Adrenal gland (tissue), 19 donors: ENCODE results near the gene GORAB. TPM values are rescaled to one million over a fixed set of nuclear protein-coding genes. Genes with fewer than 3 reads are reported as not detected.

Experiments used
- DNase-seq, 7 donors: peaks; one replicate each; pipeline ENCODE4 v3.0.0-alpha.2; 2019 to 2020
- H3K27ac ChIP-seq, 5 donors: fragments of 200-600 bp; sonication (generic) in 4 of 5; 1 replicate in 3 of 5; 2 replicates in 2 of 5; pipeline versions ENCODE4 v1.5.1 to v1.8.0; 2016 to 2020; ENCODE audit warnings: mild to moderate bottlenecking in 1 of 5
- H3K27me3 ChIP-seq: fragments of 200-600 bp; 2 replicates; pipeline ENCODE4 v1.8.0; 2021
- H3K36me3 ChIP-seq, 2 donors: fragments of 200-600 bp; replicated peaks in 1 of 2; 1 replicate in 1 of 2; 2 replicates in 1 of 2; pipeline versions ENCODE4 v1.5.1 to v1.8.0; 2018 to 2022
- H3K4me1 ChIP-seq, 2 donors: fragments of 200-600 bp; replicated peaks in 1 of 2; 1 replicate in 1 of 2; 2 replicates in 1 of 2; pipeline versions ENCODE4 v1.5.1 to v1.8.0; 2018 to 2021
- H3K4me3 ChIP-seq, 4 donors: fragments of 200-600 bp; sonication (generic) in 3 of 4; one replicate each; pipeline ENCODE4 v1.5.1; 2016 to 2018
- H3K9me3 ChIP-seq, 3 donors: fragments of 200-600 bp; sonication (generic) in 1 of 3; replicated peaks in 1 of 3; 1 replicate in 2 of 3; 2 replicates in 1 of 3; pipeline versions ENCODE4 v1.5.1 to v1.8.0; 2016 to 2021
- CTCF ChIP-seq, 6 experiments: fragments of 450-650 bp in 4 of 6; fragments of 200-600 bp in 2 of 6; sonication (generic) in 1 of 6; IDR thresholded peaks; 1 replicate in 5 of 6; 2 replicates in 1 of 6; pipeline versions ENCODE4 v1.5.1 to v1.8.0; 2016 to 2021; ENCODE audit warnings: antibody characterized with exemption in 6 of 6, mild to moderate bottlenecking in 2 of 6, moderate library complexity in 1 of 6
- POLR2A ChIP-seq, 2 donors: fragments of 450-650 bp; IDR thresholded peaks; one replicate each; pipeline ENCODE4 v1.6.1; 2017; ENCODE audit warnings: antibody characterized with exemption in 2 of 2, mild to moderate bottlenecking in 2 of 2, moderate library complexity in 1 of 2
- WGBS, 4 donors: extraction: QIAGEN DNeasy Blood & Tissue Kit in 2 of 4; methylation state at CpG; one replicate each; pipeline versions ENCODE4 v1.1.5 to v1.1.7; 2013 to 2017; 5-methylcytosine and 5-hydroxymethylcytosine counted together
- intact Hi-C, 2 donors: fragments of 100-400 bp; cut with DNase I; formaldehyde crosslinking; loops; one replicate each; pipeline versions ENCODE4 v1.14.1 to v1.15.0; 2022 to 2023
- long read RNA-seq, 10 donors: library from polyadenylated mRNA in 3 of 10; unstranded in 2 of 10; stranded (forward) in 1 of 10; transcript quantifications; one replicate each; pipeline ENCODE4 v2.0.0 and lab custom pipeline, GENCODE V29; 2021 to 2026
- polyA plus RNA-seq, 3 donors: library from polyadenylated mRNA; stranded (reverse); fragments of 200-250 nt in 2 of 3; fragments of 350-450 nt in 1 of 3; fragmentation: Illumina TruSeq in 1 of 3; extraction: RNeasy Lipid Tissue Mini Kit (QIAGEN cat#74804) in 1 of 3; gene quantifications; one replicate each; pipeline ENCODE4 v1.2.3, GENCODE V29; 2013 to 2014
- total RNA-seq, 9 donors: library from RNA; depleted of rRNA in 4 of 9; stranded (reverse); fragments of >200 nt in 4 of 9; fragments of 120-200 nt in 1 of 9; fragmentation: NEBNext Ultra II Directional in 1 of 9; extraction: Animal tissue kit (Norgen Biotek cat#: 25700) in 1 of 9; gene quantifications; one replicate each; pipeline versions ENCODE4 v1.1.0 to v1.2.4, GENCODE V29; 2013 to 2023
- donor health status: healthy with polysubstance abuse.
- donor health status: Bipolar disorder and iron deficiency.
- donor health status: DM: yes; HTN: yes; CAD: no.
- donor health status: DM: no; HTN: no; CAD: no.
- donor health status: DM: no; HTN: no; CAD: no.
- donor health status: DM: yes; HTN: yes; CAD: no.

The GORAB gene
- total RNA-seq, result 10 to 100 TPM in 7 of 9 donors, 1 to 10 TPM in 2; 9.1 to 25.9 (median 15.7) TPM
- polyA plus RNA-seq, result 10 to 100 TPM; 11.0 to 20.6 (median 16.1) TPM
- long read RNA-seq, donor 1, partial matches to known transcripts, result 0 of 2 reads
- long read RNA-seq, donor 1, other reads (novel, unspliced or antisense), result 0 of 2 reads
- long read RNA-seq, donor 2, partial matches to known transcripts, result 0 of 3 reads
- long read RNA-seq, donor 2, other reads (novel, unspliced or antisense), result 0 of 3 reads
- long read RNA-seq, donor 3, partial matches to known transcripts, result 0 of 3 reads
- long read RNA-seq, donor 3, other reads (novel, unspliced or antisense), result 0 of 3 reads
- long read RNA-seq, donor 4, transcript GORAB-202 (5 exons, 2,189 nt), result major isoform, 8 of 13 reads
- long read RNA-seq, donor 4, partial matches to known transcripts, result 0 of 13 reads
- long read RNA-seq, donor 4, other reads (novel, unspliced or antisense), result 5 of 13 reads
- long read RNA-seq, donor 5, transcript GORAB-202 (5 exons, 2,189 nt), result major isoform, 13 of 28 reads
- long read RNA-seq, donor 5, partial matches to known transcripts, result 2 of 28 reads
- long read RNA-seq, donor 5, other reads (novel, unspliced or antisense), result 12 of 28 reads
- long read RNA-seq, donor 6, transcript GORAB-202 (5 exons, 2,189 nt), result major isoform, 7 of 8 reads
- long read RNA-seq, donor 6, partial matches to known transcripts, result 1 of 8 reads
- long read RNA-seq, donor 6, other reads (novel, unspliced or antisense), result 0 of 8 reads
- long read RNA-seq, donor 7, result 0 reads
- long read RNA-seq, donor 8, partial matches to known transcripts, result 0 of 2 reads
- long read RNA-seq, donor 8, other reads (novel, unspliced or antisense), result 0 of 2 reads
- long read RNA-seq, donor 9, partial matches to known transcripts, result 0 of 3 reads
- long read RNA-seq, donor 9, other reads (novel, unspliced or antisense), result 0 of 3 reads
- long read RNA-seq, donor 10, partial matches to known transcripts, result 0 of 2 reads
- long read RNA-seq, donor 10, other reads (novel, unspliced or antisense), result 0 of 2 reads

- H3K9me3 ChIP-seq, result no peaks in the 10 kb centered on the region
- H3K27me3 ChIP-seq, result no peaks in the 10 kb centered on the region
- intact Hi-C loops, result no loop called here
- peak; percentile 67 to 96 for TF ChIP-seq POLR2A (IDR thresholded peaks at IDR 0.05)
- no peak for TF ChIP-seq CTCF (IDR thresholded peaks at IDR 0.05)
- H3K4me3 ChIP-seq, result peak within 1 kb of the TSS; percentile 1 to 95 (median 80)
- WGBS, 4 donors, result 0% methylated on average over 36 of the region's 36 CpGs
- peak; percentile 90 to 97 (median 95) for DNase-seq
- H3K4me1 ChIP-seq, result peaks cover 24 to 40% of the 10 kb centered on the region in 2 donors
- peak within 1 kb of the TSS; percentile 80 to 99 (median 93) for H3K27ac ChIP-seq
- no peaks in the 10 kb centered on the region for H3K36me3 ChIP-seq
Measured at GRCh38 chr1:170531758-170532657, at the start of gene GORAB. Gene GORAB (plus strand): TSS chr1:170532166. CDS start chr1:170532224, 58 bp downstream.

GRCh38 chr1:170483051-170483450, 48.9 kb upstream of the GORAB start:
- no peaks in the 10 kb centered on the region for H3K9me3 ChIP-seq
- H3K36me3 ChIP-seq, result no peaks in the 10 kb centered on the region
- no peak overlapping the region for H3K27ac ChIP-seq
- no peak for DNase-seq
- H3K27me3 ChIP-seq, result no peaks in the 10 kb centered on the region
- H3K4me3 ChIP-seq, result no peak overlapping the region
- no peak for TF ChIP-seq CTCF (IDR thresholded peaks at IDR 0.05)
- no peak for TF ChIP-seq POLR2A (IDR thresholded peaks at IDR 0.05)
- no peaks in the 10 kb centered on the region for H3K4me1 ChIP-seq
- intact Hi-C loops, result no loop called here
- WGBS, 4 donors, result 61 to 71% (median 63%) methylated on average over 5 of the region's 5 CpGs

GRCh38 chr1:170487503-170487902, 44.5 kb upstream of the GORAB start:
- no peaks in the 10 kb centered on the region for H3K27me3 ChIP-seq
- H3K4me1 ChIP-seq, result no peaks in the 10 kb centered on the region
- TF ChIP-seq POLR2A (IDR thresholded peaks at IDR 0.05) (no peak), CTCF (IDR thresholded peaks at IDR 0.05) (no peak)
- no peak for DNase-seq
- H3K27ac ChIP-seq, result no peak overlapping the region
- H3K9me3 ChIP-seq, result no peaks in the 10 kb centered on the region
- no peaks in the 10 kb centered on the region for H3K36me3 ChIP-seq
- H3K4me3 ChIP-seq, result no peak overlapping the region
- intact Hi-C loops, result no loop called here
